ENCODE results near the gene RAD17.

Gene RAD17

GRCh38 chr5:69374911-69375446 is 5.4 kb downstream of the RAD17 start:
- POLR2A ChIA-PET (ENCODE audit: low non-redundant PET), result no interaction called here
- no peak overlapping the region for H3K27ac ChIP-seq
- DNase-seq (ENCODE audit: low spot score), result no peak
- CTCF ChIA-PET, result no interaction called here
- TF ChIP-seq, protein P1, sequence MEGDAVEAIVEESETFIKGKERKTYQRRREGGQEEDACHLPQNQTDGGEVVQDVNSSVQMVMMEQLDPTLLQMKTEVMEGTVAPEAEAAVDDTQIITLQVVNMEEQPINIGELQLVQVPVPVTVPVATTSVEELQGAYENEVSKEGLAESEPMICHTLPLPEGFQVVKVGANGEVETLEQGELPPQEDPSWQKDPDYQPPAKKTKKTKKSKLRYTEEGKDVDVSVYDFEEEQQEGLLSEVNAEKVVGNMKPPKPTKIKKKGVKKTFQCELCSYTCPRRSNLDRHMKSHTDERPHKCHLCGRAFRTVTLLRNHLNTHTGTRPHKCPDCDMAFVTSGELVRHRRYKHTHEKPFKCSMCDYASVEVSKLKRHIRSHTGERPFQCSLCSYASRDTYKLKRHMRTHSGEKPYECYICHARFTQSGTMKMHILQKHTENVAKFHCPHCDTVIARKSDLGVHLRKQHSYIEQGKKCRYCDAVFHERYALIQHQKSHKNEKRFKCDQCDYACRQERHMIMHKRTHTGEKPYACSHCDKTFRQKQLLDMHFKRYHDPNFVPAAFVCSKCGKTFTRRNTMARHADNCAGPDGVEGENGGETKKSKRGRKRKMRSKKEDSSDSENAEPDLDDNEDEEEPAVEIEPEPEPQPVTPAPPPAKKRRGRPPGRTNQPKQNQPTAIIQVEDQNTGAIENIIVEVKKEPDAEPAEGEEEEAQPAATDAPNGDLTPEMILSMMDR (conservative IDR thresholded peaks at IDR 0.05; ENCODE audit: low read depth), result no peak

- H3K27ac ChIP-seq, result no peak overlapping the region
Observed at GRCh38 chr5:69378376-69378775, 8.8 kb downstream of the RAD17 start.

DNA sequence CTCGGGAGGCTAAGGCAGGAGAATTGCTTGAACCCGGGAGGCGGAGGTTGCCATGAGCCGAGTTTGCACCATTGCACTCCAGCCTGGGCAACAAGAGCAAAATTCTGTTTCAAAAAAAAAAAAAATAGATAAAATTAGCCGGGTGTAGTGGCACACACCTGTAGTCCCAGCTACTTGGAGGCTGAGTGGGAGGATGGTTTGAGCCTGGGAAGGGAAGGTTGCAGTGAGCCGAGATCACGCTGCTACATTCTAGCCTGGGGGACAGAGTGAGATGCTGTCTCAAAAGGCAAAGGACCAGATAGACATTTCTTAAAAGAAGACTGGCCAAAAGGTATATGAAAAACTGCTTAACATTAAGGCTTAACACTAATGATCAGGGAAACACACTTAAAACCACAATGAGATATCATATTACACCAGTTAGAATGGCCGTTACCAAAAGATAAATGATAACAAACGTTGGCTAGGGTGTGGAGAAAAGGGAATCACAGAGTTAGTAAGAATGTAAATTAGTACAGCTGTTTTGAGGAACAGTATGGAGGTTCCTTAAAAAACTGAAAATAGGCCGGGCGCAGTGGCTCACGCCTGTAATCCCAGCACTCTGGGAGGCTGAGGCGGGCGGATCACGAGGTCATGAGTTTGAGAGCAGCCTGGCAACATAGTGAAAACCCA is 35.2 kb downstream of the RAD17 start:
- TF ChIP-seq, protein P1 (conservative IDR thresholded peaks at IDR 0.05; ENCODE audit: low read depth), result no peak
- POLR2A ChIA-PET (ENCODE audit: low non-redundant PET), result no interaction called here
- CTCF ChIA-PET, result no interaction called here

More at GRCh38 chr5:69378376-69378775, 8.8 kb downstream of the RAD17 start:
- no peak for DNase-seq (ENCODE audit: low spot score)
- POLR2A ChIA-PET (ENCODE audit: low non-redundant PET), result no interaction called here
- TF ChIP-seq, protein P1 (conservative IDR thresholded peaks at IDR 0.05; ENCODE audit: low read depth), result no peak
- CTCF ChIA-PET, result no interaction called here

DNA sequence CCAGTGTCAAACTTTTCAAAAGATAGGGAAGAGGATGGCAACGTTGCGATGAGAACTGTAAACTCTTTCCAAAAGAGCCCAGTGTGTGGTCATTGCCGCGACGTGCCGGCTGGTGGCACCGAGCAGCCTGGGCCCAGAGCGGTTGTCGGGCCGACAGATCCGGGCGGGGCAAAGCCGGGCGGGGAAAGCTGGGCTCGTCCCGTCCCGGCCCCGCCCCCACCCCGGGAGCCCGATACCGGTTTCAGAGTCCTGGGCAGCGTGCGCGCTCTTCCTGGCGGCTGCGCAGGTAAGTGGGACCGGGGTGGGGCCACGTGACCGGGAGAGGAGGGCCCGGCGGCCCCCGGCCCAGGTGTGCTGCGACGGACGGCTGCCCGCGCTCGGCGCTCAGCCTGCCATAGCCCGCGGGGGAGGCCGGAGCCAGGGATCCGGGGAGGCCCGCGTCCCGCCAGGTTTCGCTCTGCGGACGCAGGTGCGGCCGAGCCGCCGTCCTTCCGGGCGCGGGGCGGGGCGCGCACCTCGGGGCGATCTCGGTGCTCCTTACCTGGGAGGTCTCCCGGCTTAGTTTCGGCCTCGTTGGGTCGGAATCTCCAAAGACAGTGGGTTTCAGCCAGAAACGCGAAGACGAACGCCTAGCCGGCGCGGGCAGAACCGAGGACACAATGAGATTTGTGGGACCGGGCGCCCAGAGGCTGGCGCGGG is 45.4 kb downstream of the RAD17 start, which contains the start of gene MARVELD2:
MARVELD2 (plus strand) TSS at position 232 of the 699 bp plus-strand sequence. CDS start 4,270 bp downstream, outside the sequence.
- TF ChIP-seq, protein P1 (conservative IDR thresholded peaks at IDR 0.05; ENCODE audit: low read depth), result peak; percentile 71
- CTCF ChIA-PET, result interaction anchor here (1.1 kb wide), 1 partner anchor 321 kb away, joined by 4 read pairs; the partner anchor contains the start of gene SLC30A5
- peak; percentile 98 for DNase-seq (ENCODE audit: low spot score)
- peak within 1 kb of the TSS; percentile 68 for H3K27ac ChIP-seq
- POLR2A ChIA-PET (ENCODE audit: low non-redundant PET), result interaction anchor here (0.5 to 0.6 kb wide), 2 partner anchors 22 to 144 kb away, joined by 3 read pairs; no protein-coding TSS in a partner anchor

More for the DNA sequence above, 35.2 kb downstream of the RAD17 start:
- no peak overlapping the region for H3K27ac ChIP-seq
- no peak for DNase-seq (ENCODE audit: low spot score)

DNA sequence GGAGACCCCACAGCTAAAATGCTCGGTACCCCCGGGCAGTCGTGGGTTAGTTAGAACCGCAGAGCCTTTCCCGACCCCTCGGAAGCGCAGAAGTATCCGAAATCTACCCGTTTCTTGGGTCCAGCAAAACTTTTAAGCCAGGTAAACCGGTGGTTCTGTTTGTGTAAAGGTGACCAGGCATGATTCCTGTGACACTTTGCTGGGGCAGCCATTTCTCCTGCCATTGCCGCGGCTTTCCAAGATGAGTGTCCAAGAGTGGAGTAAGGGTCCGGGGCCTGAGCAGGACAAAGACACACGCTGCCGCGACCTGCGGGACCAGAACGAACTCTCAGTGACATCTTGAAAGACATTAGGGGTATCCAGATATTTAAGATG is 46.0 kb downstream of the RAD17 start:
- POLR2A ChIA-PET (ENCODE audit: low non-redundant PET), result interaction anchor here (0.5 kb wide), 1 partner anchor 145 kb away, joined by 3 read pairs; no protein-coding TSS in a partner anchor
- TF ChIP-seq, protein P1 (conservative IDR thresholded peaks at IDR 0.05; ENCODE audit: low read depth), result no peak
- DNase-seq (ENCODE audit: low spot score), result peak; percentile 57
- peak overlapping the region; percentile 68 for H3K27ac ChIP-seq
- CTCF ChIA-PET, result interaction anchor here (1.1 kb wide), 1 partner anchor 322 kb away, joined by 4 read pairs; the partner anchor contains the start of gene SLC30A5

GRCh38 chr5:69416180-69416579 is 46.6 kb downstream of the RAD17 start:
- POLR2A ChIA-PET (ENCODE audit: low non-redundant PET), result no interaction called here

More at GRCh38 chr5:69416180-69416579, 46.6 kb downstream of the RAD17 start:
- H3K27ac ChIP-seq, result no peak overlapping the region
- CTCF ChIA-PET, result interaction anchor here (1.0 kb wide), 1 partner anchor 65 kb away, joined by 3 read pairs; no protein-coding TSS in a partner anchor
- TF ChIP-seq, protein P1 (conservative IDR thresholded peaks at IDR 0.05; ENCODE audit: low read depth), result no peak
- DNase-seq (ENCODE audit: low spot score), result no peak
